Measurements from ENCODE around the gene DAD1.
"Not testable (repeated sequence)": the region's sequence is repeated elsewhere in the genome, so short reads cannot be mapped to it uniquely, and the experiment has no call there.

DAD1 gene

DNA sequence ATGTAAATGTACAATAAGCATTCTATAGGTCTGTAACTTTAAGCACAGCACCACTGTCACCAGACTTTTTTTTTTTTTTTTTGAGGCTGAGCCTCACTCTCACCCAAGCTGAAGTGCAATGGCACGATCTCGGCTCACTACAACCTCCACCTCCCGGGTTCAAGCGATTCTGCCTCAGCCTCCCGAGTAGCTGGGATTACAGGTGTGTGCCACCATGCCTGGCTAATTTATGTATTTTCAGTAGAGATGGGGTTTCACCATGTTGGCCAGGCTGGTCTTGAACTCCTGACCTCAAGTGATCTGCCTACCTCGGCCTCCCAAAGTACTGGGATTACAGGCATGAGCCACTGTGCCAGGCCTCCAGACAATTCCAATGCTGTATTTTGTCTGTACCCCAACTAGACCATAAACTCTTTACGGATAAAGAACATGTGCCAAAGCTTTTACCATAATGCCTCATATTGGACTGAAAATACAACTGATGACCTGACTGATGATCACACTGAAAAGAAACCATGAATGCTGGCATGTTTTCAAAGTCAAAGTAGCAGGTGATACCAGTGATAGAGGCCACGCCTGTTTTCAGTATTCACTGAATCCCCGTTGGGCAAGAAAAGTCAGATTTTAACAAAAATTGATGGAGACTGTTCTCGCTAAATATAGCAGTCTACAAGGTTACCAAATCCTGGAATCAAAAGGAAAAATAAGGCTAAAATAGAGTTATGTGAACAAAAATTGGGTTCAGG is 1.2 kb downstream of the DAD1 start:
- not testable (repeated sequence) for DNase-seq (ENCODE audit: low spot score in 2 of 2); H3K9me3 Mint-ChIP-seq
- peaks cover 58% of the 10 kb centered on the region for H3K4me1 Mint-ChIP-seq
- peak overlapping the region; percentile 90 for H3K4me3 Mint-ChIP-seq
- H3K27ac Mint-ChIP-seq, result peak overlapping the region; percentile 99
- peak; percentile 9 for ATAC-seq
- H3K36me3 Mint-ChIP-seq, result peaks cover 67% of the 10 kb centered on the region

DNA sequence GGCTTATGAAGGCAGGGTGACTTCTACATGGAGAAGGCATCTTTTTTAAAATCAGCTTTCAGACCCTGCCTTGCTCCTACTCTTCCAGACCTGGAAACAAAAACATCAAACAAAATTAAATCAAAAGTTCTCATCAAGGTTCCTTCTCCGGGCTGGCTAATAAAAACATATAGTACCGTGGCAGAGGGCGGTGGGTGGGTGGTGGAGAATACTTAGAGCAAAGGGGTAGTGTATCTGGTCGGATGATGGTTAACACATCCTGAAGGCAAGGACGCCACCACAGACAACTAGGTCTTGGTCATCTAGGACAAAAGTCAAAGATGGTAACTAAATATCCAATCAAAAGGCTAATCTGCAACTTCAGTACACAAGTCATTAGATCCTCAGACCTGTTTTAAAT is 1.8 kb downstream of the DAD1 start:
- Mint-ChIP-seq H3K9me3 (no peaks in the 10 kb centered on the region), H3K36me3 (peaks cover 73% of the 10 kb centered on the region), H3K4me3 (peak overlapping the region; percentile 90), H3K4me1 (peaks cover 64% of the 10 kb centered on the region), H3K27ac (peak overlapping the region; percentile 99)
- ATAC-seq, result no peak
- DNase-seq (ENCODE audit: low spot score in 2 of 2), result no peak

GRCh38 chr14:22583994-22584393 is 5.0 kb downstream of the DAD1 start:
- peak; percentile 52 for ATAC-seq
- H3K9me3 Mint-ChIP-seq, result no peaks in the 10 kb centered on the region
- peak overlapping the region; percentile 37 for H3K4me3 Mint-ChIP-seq
- peaks cover 76% of the 10 kb centered on the region for H3K4me1 Mint-ChIP-seq
- no peak overlapping the region for H3K27ac Mint-ChIP-seq
- no peak for DNase-seq (ENCODE audit: low spot score in 2 of 2)
- H3K36me3 Mint-ChIP-seq, result peaks cover 97% of the 10 kb centered on the region

DNA sequence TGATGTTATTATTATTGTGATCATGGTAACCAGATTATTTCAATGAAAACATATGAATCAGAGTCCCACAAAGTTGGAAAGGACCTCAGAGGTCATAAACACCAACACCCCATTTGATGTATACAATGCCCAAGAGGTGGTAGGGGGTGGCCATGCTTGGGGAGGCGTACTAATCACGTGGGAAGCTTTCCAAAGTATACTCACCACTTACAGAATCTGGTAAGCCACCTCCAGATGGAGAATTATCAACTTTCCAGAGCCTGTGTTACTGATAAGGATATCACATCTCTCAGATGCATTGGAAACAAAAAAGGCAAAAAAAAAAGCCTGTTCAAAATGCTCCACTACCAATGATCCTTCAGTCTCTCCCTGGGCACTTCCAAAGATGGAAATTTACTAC is 8.4 kb downstream of the DAD1 start:
- Mint-ChIP-seq H3K9me3 (no peaks in the 10 kb centered on the region), H3K27ac (no peak overlapping the region), H3K36me3 (peaks cover 95% of the 10 kb centered on the region), H3K4me1 (peaks cover 73% of the 10 kb centered on the region), H3K4me3 (no peak overlapping the region)
- no peak for DNase-seq (ENCODE audit: low spot score in 2 of 2)
- no peak for ATAC-seq

- H3K36me3 Mint-ChIP-seq, result peaks cover 96% of the 10 kb centered on the region
- ATAC-seq, result no peak
- DNase-seq (ENCODE audit: low spot score in 2 of 2), result no peak
- H3K9me3 Mint-ChIP-seq, result no peaks in the 10 kb centered on the region
- peaks cover 68% of the 10 kb centered on the region for H3K4me1 Mint-ChIP-seq
- no peak overlapping the region for H3K27ac Mint-ChIP-seq
- H3K4me3 Mint-ChIP-seq, result no peak overlapping the region
Observed at GRCh38 chr14:22579881-22580280, 9.1 kb downstream of the DAD1 start.

- no peak for ATAC-seq
- H3K4me3 Mint-ChIP-seq, result no peak overlapping the region
Observed at GRCh38 chr14:22579236-22579635, 9.8 kb downstream of the DAD1 start.

DNA sequence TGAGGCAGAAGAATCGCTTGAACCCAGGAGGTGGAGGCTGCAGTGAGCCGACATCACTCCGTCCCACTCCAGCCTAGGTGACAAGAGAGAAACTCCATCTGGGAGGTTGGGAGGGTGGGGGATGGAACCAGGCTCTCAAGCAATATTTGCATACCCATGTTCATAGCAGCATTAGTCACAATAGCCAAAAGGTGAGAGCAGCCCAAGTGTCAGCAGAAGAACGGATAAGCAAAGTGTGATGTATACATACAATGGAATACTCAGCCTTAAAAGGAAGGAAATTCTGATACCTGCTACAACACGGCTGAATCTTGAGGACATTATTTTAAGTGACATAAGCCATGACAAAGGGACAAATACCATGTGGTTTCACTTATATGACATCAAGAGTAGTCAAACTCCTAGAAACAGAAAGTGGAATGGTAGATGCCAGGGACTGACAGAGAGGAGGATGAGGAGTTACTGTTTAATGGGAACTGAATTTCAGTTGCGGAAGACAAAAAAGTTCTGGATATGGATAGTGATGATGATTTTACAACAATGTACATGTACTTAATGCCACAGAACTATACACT is 11.6 kb downstream of the DAD1 start:
- no peaks in the 10 kb centered on the region for H3K9me3 Mint-ChIP-seq
- H3K27ac Mint-ChIP-seq, result no peak overlapping the region
- H3K4me1 Mint-ChIP-seq, result peaks cover 48% of the 10 kb centered on the region
- no peak for ATAC-seq
- peaks cover 97% of the 10 kb centered on the region for H3K36me3 Mint-ChIP-seq
- no peak overlapping the region for H3K4me3 Mint-ChIP-seq
- DNase-seq (ENCODE audit: low spot score in 2 of 2), result no peak

More at GRCh38 chr14:22579236-22579635, 9.8 kb downstream of the DAD1 start:
- no peak for DNase-seq (ENCODE audit: low spot score in 2 of 2)
- Mint-ChIP-seq H3K9me3 (no peaks in the 10 kb centered on the region), H3K27ac (peak overlapping the region; percentile 20), H3K4me1 (peaks cover 61% of the 10 kb centered on the region), H3K36me3 (peaks cover 97% of the 10 kb centered on the region)

DNA sequence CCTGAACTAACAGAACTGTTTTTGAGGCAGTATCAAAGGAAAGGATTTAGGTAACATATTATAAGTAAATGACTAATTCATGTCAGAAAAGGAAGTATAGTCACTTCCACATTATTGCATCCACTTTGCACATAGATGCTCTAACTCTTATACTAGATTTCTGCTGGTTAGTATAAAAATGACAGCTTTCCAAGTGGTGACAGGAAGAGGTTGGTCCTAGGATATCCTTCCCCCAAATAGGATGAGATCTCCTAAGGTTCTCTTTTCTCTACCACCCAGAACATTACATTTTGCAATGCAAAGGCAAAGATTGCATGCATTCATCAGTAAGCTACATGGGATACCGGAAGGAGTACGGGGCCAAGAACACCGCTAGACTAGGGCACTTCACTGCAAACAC is 15.2 kb downstream of the DAD1 start:
- H3K4me3 Mint-ChIP-seq, result no peak overlapping the region
- DNase-seq (ENCODE audit: low spot score in 2 of 2) (no peak), ATAC-seq (no peak)
- H3K36me3 Mint-ChIP-seq, result peaks cover 98% of the 10 kb centered on the region
- peaks cover 31% of the 10 kb centered on the region for H3K4me1 Mint-ChIP-seq
- peak overlapping the region; percentile 9 for H3K27ac Mint-ChIP-seq
- no peaks in the 10 kb centered on the region for H3K9me3 Mint-ChIP-seq

DNA sequence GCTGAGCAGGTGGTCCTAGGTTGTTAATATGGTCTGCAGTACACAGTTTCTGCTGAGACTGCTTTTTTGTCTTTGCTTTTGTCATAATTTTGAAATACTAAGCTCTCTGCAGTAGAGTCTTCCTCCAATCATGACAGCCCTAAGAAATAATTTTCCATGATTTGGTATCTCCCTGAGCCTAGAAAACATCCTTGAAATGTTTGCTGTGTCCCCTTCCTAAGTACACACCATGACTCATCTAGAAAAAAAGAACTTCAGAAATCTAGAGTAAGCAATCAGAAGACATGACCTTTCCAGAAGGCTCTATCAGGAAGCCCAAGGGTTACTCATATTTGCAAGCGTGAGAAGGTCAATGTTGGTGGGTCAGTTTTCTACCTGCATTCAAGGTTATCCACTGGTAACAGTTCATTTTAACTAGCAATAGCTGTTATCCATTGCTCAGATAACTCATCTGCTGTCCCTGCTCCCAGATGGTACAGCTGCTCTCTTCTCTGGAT is 16.4 kb downstream of the DAD1 start:
- H3K4me1 Mint-ChIP-seq, result peaks cover 40% of the 10 kb centered on the region
- H3K4me3 Mint-ChIP-seq, result no peak overlapping the region
- H3K36me3 Mint-ChIP-seq, result peaks cover 98% of the 10 kb centered on the region
- no peaks in the 10 kb centered on the region for H3K9me3 Mint-ChIP-seq
- ATAC-seq (no peak), DNase-seq (ENCODE audit: low spot score in 2 of 2) (no peak)
- no peak overlapping the region for H3K27ac Mint-ChIP-seq

- peak; percentile 90 for ATAC-seq
- peaks cover 41% of the 10 kb centered on the region for H3K4me1 Mint-ChIP-seq
- H3K36me3 Mint-ChIP-seq, result peaks cover 100% of the 10 kb centered on the region
- peak overlapping the region; percentile 99 for H3K27ac Mint-ChIP-seq
- H3K9me3 Mint-ChIP-seq, result no peaks in the 10 kb centered on the region
- DNase-seq (ENCODE audit: low spot score in 2 of 2), result peak; percentile 64 to 88
- H3K4me3 Mint-ChIP-seq, result peak overlapping the region; percentile 78
Observed at GRCh38 chr14:22570132-22570949, 18.7 kb downstream of the DAD1 start.

- peak overlapping the region; percentile 78 for H3K4me3 Mint-ChIP-seq
- ATAC-seq, result no peak
Observed at GRCh38 chr14:22569737-22570131, 19.3 kb downstream of the DAD1 start.

GRCh38 chr14:22569106-22569736 is 19.8 kb downstream of the DAD1 start:
- no peak for ATAC-seq
- Mint-ChIP-seq H3K27ac (peak overlapping the region; percentile 99), H3K36me3 (peaks cover 100% of the 10 kb centered on the region), H3K4me1 (peaks cover 53% of the 10 kb centered on the region), H3K9me3 (no peaks in the 10 kb centered on the region), H3K4me3 (peak overlapping the region; percentile 78)
- no peak for DNase-seq (ENCODE audit: low spot score in 2 of 2)

More at GRCh38 chr14:22569737-22570131, 19.3 kb downstream of the DAD1 start:
- H3K4me1 Mint-ChIP-seq, result peaks cover 47% of the 10 kb centered on the region
- peak overlapping the region; percentile 99 for H3K27ac Mint-ChIP-seq
- peaks cover 100% of the 10 kb centered on the region for H3K36me3 Mint-ChIP-seq
- H3K9me3 Mint-ChIP-seq, result no peaks in the 10 kb centered on the region
- DNase-seq (ENCODE audit: low spot score in 2 of 2), result no peak

- Mint-ChIP-seq H3K9me3 (no peaks in the 10 kb centered on the region), H3K36me3 (peaks cover 98% of the 10 kb centered on the region), H3K4me1 (peaks cover 65% of the 10 kb centered on the region), H3K4me3 (peak overlapping the region; percentile 78), H3K27ac (peak overlapping the region; percentile 99)
- DNase-seq (ENCODE audit: low spot score in 2 of 2) (no peak), ATAC-seq (peak; percentile 1)
Observed at GRCh38 chr14:22567437-22567836, 21.6 kb downstream of the DAD1 start.

DNA sequence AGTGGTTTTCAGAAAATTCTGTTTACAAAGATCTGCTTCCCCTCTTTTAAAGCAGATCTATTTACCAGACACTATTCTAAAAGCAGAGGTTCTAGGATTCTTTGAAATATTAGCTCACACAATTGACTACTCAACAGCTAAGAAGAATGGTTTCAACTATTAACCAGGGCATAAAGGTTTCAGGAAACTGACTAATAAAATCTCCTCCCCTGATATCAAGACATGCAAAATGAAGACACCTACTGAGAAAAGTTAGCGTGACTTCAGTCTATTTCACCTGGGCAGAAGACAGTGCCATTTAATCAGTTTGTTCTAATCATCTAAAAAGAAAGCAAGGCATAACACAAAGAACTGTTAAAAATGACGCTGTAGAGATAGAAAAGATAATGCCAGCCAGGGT is 22.2 kb downstream of the DAD1 start:
- peak overlapping the region; percentile 78 for H3K4me3 Mint-ChIP-seq
- H3K36me3 Mint-ChIP-seq, result peaks cover 95% of the 10 kb centered on the region
- H3K9me3 Mint-ChIP-seq, result no peaks in the 10 kb centered on the region
- no peak for DNase-seq (ENCODE audit: low spot score in 2 of 2)
- peaks cover 70% of the 10 kb centered on the region for H3K4me1 Mint-ChIP-seq
- ATAC-seq, result peak; percentile 39
- H3K27ac Mint-ChIP-seq, result peak overlapping the region; percentile 99

- ATAC-seq; DNase-seq (ENCODE audit: low spot score in 2 of 2); H3K9me3 Mint-ChIP-seq: not testable (repeated sequence)
- Mint-ChIP-seq H3K4me1 (peaks cover 76% of the 10 kb centered on the region), H3K4me3 (peak overlapping the region; percentile 78), H3K36me3 (peaks cover 94% of the 10 kb centered on the region), H3K27ac (peak overlapping the region; percentile 99)
Observed at GRCh38 chr14:22566266-22566665, 22.8 kb downstream of the DAD1 start.

Measured in stimulated activated effector memory CD8-positive, alpha-beta T cell treated with anti-CD3 and anti-CD28 coated beads, Interleukin-12 subunit alpha, Interleukin-12 subunit beta, amount 100 ng/mL, for 72 hours (primary cell).